HG02852 (cell line): Measurements from ENCODE around the gene CTRB2.

Source experiments
- ATAC-seq: cut with Tn5 transposase; IDR thresholded peaks from one replicate; pipeline ENCODE4 v1.9.1; 2021; ENCODE audit warnings: mild to moderate bottlenecking, moderate library complexity; ENCODE audit not compliant: unreplicated experiment

CTRB2 gene

DNA sequence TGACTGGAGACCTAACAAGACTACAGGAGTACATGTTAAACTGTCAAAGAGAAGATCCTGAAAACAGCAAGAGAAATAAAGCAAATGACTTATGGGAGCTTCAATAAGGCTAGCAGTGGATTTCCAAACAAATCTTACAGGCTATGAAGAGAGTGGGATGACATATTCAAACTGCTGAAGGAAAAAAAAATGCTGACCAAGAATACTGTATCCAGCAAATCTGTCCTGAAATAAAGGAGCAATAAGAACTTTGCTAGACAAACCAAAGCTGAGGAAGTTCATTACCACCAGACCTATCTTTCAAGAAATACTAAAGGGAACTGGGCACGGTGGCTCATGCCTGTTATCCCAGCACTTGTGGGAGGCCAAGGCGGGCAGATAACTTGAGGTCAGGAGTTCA lies 30.0 kb downstream of the CTRB2 start:
- ATAC-seq: no peak

DNA sequence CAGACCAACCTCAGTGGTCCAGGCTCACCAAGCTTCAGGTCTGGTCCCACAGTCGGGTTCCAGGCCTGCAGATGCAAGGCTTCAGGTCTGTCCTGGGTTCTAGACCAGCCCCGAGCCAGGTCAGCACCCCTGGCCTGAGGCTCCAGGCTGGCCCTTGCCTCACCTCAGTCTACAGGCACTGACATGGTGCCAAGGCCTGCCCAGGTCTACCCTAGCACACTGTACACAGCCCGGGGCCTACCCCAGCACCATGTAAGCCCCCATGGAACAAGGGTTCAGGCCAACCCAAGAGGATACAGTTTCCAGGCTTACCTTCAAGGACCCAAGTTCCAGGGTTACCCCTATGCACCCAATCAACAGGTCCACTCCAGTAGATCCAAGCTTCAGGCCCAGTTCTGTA lies 31.9 kb downstream of the CTRB2 start:
- no peak for ATAC-seq

DNA sequence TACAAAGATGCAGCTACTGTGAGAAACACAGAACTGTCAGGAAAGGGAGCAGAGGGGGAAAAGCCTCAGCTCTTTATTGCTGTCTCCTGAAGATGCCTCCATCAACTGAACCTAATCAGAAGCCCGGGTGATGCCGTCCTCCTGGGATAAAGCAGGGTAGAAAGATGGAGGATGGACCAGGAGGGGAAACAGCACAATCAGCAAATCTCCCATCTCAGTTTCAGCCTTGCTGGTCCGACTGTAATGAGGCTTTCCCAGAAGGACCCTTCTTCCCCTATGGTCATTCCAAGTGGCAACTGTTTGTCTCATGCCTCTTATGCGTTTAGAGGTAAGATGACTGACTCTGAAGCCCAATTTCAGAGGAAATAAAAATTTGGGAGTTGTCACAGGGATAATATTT lies 34.4 kb downstream of the CTRB2 start:
- ATAC-seq: no peak

DNA sequence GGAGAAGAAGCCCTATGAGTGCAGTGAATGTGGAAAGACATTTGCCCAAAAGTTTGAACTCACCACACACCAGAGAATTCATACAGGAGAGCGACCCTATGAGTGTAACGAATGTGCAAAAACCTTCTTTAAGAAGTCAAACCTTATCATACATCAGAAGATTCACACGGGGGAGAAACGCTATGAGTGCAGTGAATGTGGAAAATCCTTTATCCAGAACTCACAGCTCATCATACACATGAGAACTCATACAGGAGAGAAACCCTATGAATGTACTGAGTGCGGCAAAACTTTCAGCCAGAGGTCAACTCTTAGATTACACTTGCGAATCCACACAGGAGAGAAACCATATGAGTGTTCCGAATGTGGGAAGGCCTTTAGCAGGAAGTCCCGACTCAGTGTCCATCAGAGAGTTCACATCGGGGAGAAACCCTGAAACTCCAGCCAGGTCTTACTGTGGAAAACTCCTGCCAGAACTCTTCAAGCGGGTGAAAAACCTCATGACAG lies 37.0 kb downstream of the CTRB2 start:
- ATAC-seq: no peak

GRCh38 chr16:75160386-75160785 lies 46.6 kb downstream of the CTRB2 start:
- ATAC-seq: no peak
